ENCODE results near the gene G6PC1.

- TF ChIP-seq ELF4 (CRISPR knock-in tag; IDR thresholded peaks at IDR 0.05; ENCODE audit: low read depth) (no peak), EMX1 (CRISPR knock-in tag; IDR thresholded peaks at IDR 0.05) (no peak)
These were observed 47.0 kb upstream of the G6PC1 start for GRCh38 chr17:42853597-42853967.
